Vagina (tissue), 2 donors: ENCODE results near the gene VAV3. TPM values are rescaled to one million over a fixed set of nuclear protein-coding genes. Genes with fewer than 3 reads are reported as not detected.

ENCODE experiments used
- DNase-seq, 2 donors: peaks; one replicate each; pipeline ENCODE4 v3.0.0-alpha.2; 2017; ENCODE audit errors: extremely low spot score in 2 of 2
- H3K27ac ChIP-seq: fragments of 200-600 bp; sonication (generic); one replicate; pipeline ENCODE4 v1.5.1; 2019
- H3K27me3 ChIP-seq: fragments of 200-600 bp; sonication (generic); one replicate; pipeline ENCODE4 v1.5.1; 2019
- H3K36me3 ChIP-seq, 2 donors: fragments of 200-600 bp; sonication (generic); one replicate each; pipeline ENCODE4 v1.5.1; 2017 to 2019
- H3K4me1 ChIP-seq: fragments of 200-600 bp; sonication (generic); one replicate; pipeline ENCODE4 v1.5.1; 2019
- H3K4me3 ChIP-seq, 2 donors: fragments of 200-600 bp; sonication (generic); 1 replicate in 1 of 2; 2 replicates in 1 of 2; pipeline ENCODE4 v1.5.1; 2016 to 2019
- H3K9me3 ChIP-seq: fragments of 200-600 bp; sonication (generic); one replicate; pipeline ENCODE4 v1.5.1; 2019
- CTCF ChIP-seq, 3 experiments: fragments of 450-650 bp in 2 of 3; fragments of 200-600 bp in 1 of 3; sonication (generic) in 1 of 3; IDR thresholded peaks; one replicate each; pipeline ENCODE4 v1.5.1; 2017 to 2019; ENCODE audit warnings: antibody characterized with exemption in 3 of 3, mild to moderate bottlenecking in 2 of 3, moderate library complexity in 2 of 3
- POLR2A ChIP-seq, 2 donors: fragments of 450-650 bp; IDR thresholded peaks; one replicate each; pipeline ENCODE4 v1.6.1; 2017; ENCODE audit warnings: antibody characterized with exemption in 2 of 2, mild to moderate bottlenecking in 2 of 2, moderate library complexity in 2 of 2
- POLR2AphosphoS5 ChIP-seq, 2 donors: sonication (generic); formaldehyde crosslinking; IDR thresholded peaks; one replicate each; pipeline ENCODE4 v1.9.0; 2017; ENCODE audit warnings: antibody characterized with exemption in 2 of 2, mild to moderate bottlenecking in 2 of 2, low read depth in 1 of 2; ENCODE audit not compliant: insufficient read depth in 1 of 2
- intact Hi-C: fragments of 100-400 bp; cut with DNase I; formaldehyde crosslinking; loops from one replicate; pipeline ENCODE4 v1.15.1; 2023
- total RNA-seq: library from RNA; depleted of rRNA; stranded (reverse); fragments of >200 nt; gene quantifications from one replicate; pipeline ENCODE4 v1.2.3, GENCODE V29; 2016

VAV3 gene
- total RNA-seq, 1 donor from 2014 or later, result 67.5 TPM

- no peaks in the 10 kb centered on the region for H3K9me3 ChIP-seq
- no peak overlapping the region for H3K4me3 ChIP-seq
- H3K27me3 ChIP-seq, result no peaks in the 10 kb centered on the region
- no peaks in the 10 kb centered on the region for H3K36me3 ChIP-seq
- no peak overlapping the region for H3K27ac ChIP-seq
- intact Hi-C loops, result no loop called here
- no peak for TF ChIP-seq CTCF (IDR thresholded peaks at IDR 0.05)
- no peak for TF ChIP-seq POLR2AphosphoS5 (IDR thresholded peaks at IDR 0.05; ENCODE audit: insufficient read depth in 1 of 2, low read depth in 1 of 2)
- TF ChIP-seq POLR2A (IDR thresholded peaks at IDR 0.05), result no peak
- no peaks in the 10 kb centered on the region for H3K4me1 ChIP-seq
- no peak for DNase-seq
These were observed 64.7 kb downstream of the VAV3 start for GRCh38 chr1:107900090-107900945.

- H3K4me3 ChIP-seq, result no peak overlapping the region
- H3K36me3 ChIP-seq, result no peaks in the 10 kb centered on the region
- no peak overlapping the region for H3K27ac ChIP-seq
These were observed 65.3 kb downstream of the VAV3 start for GRCh38 chr1:107899655-107900054.

GRCh38 chr1:107897438-107898345 lies 67.3 kb downstream of the VAV3 start:
- intact Hi-C loops, result no loop called here
- TF ChIP-seq CTCF (IDR thresholded peaks at IDR 0.05) (no peak), POLR2A (IDR thresholded peaks at IDR 0.05) (no peak), POLR2AphosphoS5 (IDR thresholded peaks at IDR 0.05; ENCODE audit: insufficient read depth in 1 of 2, low read depth in 1 of 2) (no peak)
- no peak overlapping the region for H3K27ac ChIP-seq

More at GRCh38 chr1:107899655-107900054, 65.3 kb downstream of the VAV3 start:
- TF ChIP-seq POLR2A (IDR thresholded peaks at IDR 0.05) (no peak), CTCF (IDR thresholded peaks at IDR 0.05) (no peak), POLR2AphosphoS5 (IDR thresholded peaks at IDR 0.05; ENCODE audit: insufficient read depth in 1 of 2, low read depth in 1 of 2) (no peak)
- Histone ChIP-seq H3K27me3 (no peaks in the 10 kb centered on the region), H3K9me3 (no peaks in the 10 kb centered on the region), H3K4me1 (no peaks in the 10 kb centered on the region)
- DNase-seq, result no peak
- intact Hi-C loops, result no loop called here

GRCh38 chr1:107896936-107897335 lies 68.0 kb downstream of the VAV3 start:
- H3K9me3 ChIP-seq, result no peaks in the 10 kb centered on the region
- intact Hi-C loops, result no loop called here
- DNase-seq, result no peak
- no peak overlapping the region for H3K27ac ChIP-seq
- no peaks in the 10 kb centered on the region for H3K36me3 ChIP-seq
- no peak for TF ChIP-seq CTCF (IDR thresholded peaks at IDR 0.05)
- no peak for TF ChIP-seq POLR2AphosphoS5 (IDR thresholded peaks at IDR 0.05; ENCODE audit: insufficient read depth in 1 of 2, low read depth in 1 of 2)
- no peak for TF ChIP-seq POLR2A (IDR thresholded peaks at IDR 0.05)
- H3K4me1 ChIP-seq, result no peaks in the 10 kb centered on the region
- H3K27me3 ChIP-seq, result no peaks in the 10 kb centered on the region
- H3K4me3 ChIP-seq, result no peak overlapping the region

More at GRCh38 chr1:107897438-107898345, 67.3 kb downstream of the VAV3 start:
- Histone ChIP-seq H3K36me3 (no peaks in the 10 kb centered on the region), H3K9me3 (no peaks in the 10 kb centered on the region), H3K4me1 (no peaks in the 10 kb centered on the region), H3K27me3 (no peaks in the 10 kb centered on the region), H3K4me3 (no peak overlapping the region)
- no peak for DNase-seq
